ENCODE data around the gene GREM1.

Gene GREM1

GRCh38 chr15:32717426-32718226 lies at the start of gene GREM1:
TSS of gene GREM1 (plus strand) at chr15:32718004. CDS start at chr15:32730691, 12,687 bp downstream.
- no peak for DNase-seq

GRCh38 chr15:32668942-32669341 lies 48.9 kb upstream of the GREM1 start:
- no peak for DNase-seq

GRCh38 chr15:32669896-32670611 lies 47.8 kb upstream of the GREM1 start:
- DNase-seq = no peak

- DNase-seq = no peak
Observed at GRCh38 chr15:32670623-32671022, 47.2 kb upstream of the GREM1 start.

GRCh38 chr15:32671339-32672325 lies 46.2 kb upstream of the GREM1 start:
- no peak for DNase-seq

- DNase-seq = no peak
Observed at GRCh38 chr15:32674681-32675080, 43.1 kb upstream of the GREM1 start.

- no peak for DNase-seq
Observed at GRCh38 chr15:32675466-32675865, 42.3 kb upstream of the GREM1 start.

- peak; percentile 7 to 52 for DNase-seq
Observed at GRCh38 chr15:32676169-32676568, 41.6 kb upstream of the GREM1 start.

- DNase-seq = peak; percentile 9 to 38
Observed at GRCh38 chr15:32677238-32677750, 40.5 kb upstream of the GREM1 start.

- no peak for DNase-seq
Observed at GRCh38 chr15:32679298-32679690, 38.5 kb upstream of the GREM1 start.

- DNase-seq = no peak
Observed at GRCh38 chr15:32682569-32682968, 35.2 kb upstream of the GREM1 start.

- no peak for DNase-seq
Observed at GRCh38 chr15:32682977-32683630, 34.7 kb upstream of the GREM1 start.

- DNase-seq = peak; percentile 32 to 55
Observed at GRCh38 chr15:32683906-32684584, 33.8 kb upstream of the GREM1 start.

GRCh38 chr15:32685576-32685975 lies 32.2 kb upstream of the GREM1 start:
- no peak for DNase-seq

GRCh38 chr15:32687556-32687955 lies 30.2 kb upstream of the GREM1 start:
- no peak for DNase-seq

GRCh38 chr15:32688151-32688639 lies 29.6 kb upstream of the GREM1 start:
- no peak for DNase-seq

GRCh38 chr15:32690941-32691688 lies 26.7 kb upstream of the GREM1 start:
- no peak for DNase-seq

GRCh38 chr15:32691689-32692038 lies 26.1 kb upstream of the GREM1 start:
- no peak for DNase-seq

- no peak for DNase-seq
Observed at GRCh38 chr15:32692286-32692685, 25.5 kb upstream of the GREM1 start.

GRCh38 chr15:32694222-32694983 lies 23.4 kb upstream of the GREM1 start:
- no peak for DNase-seq
